ENCODE results near the gene SNX24. TPM values are rescaled to one million over a fixed set of nuclear protein-coding genes. Genes with fewer than 3 reads are reported as not detected.
A peak's percentile ranks its signal among the peaks of the same experiment; 100 is the strongest.

SNX24 gene
- polyA plus RNA-seq, 2 of the 4 experiments (the other 2 are of a cell fraction): 20.4 to 22.4 TPM

DNA sequence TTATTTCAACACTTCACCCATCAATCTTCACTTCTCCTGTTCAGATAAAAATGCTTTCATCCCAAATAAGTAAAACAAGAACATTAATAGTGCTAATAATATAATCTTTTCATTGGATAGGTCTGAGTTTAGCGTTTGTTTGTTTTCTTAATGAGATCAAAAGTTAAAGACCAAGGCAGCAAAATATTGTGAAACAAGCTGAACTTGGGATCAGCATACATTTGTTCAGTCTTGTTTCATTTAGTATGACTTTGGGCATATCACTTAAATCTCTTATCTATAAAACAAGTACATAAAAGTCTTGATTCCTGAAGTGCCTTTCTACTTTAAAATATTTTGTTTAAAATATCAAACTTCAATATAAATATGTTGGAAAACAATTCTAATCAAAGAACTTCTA, 13.4 kb upstream of the SNX24 start:
- FAIRE-seq (no peak), ATAC-seq (no peak), DNase-seq (ENCODE audit: low read depth in 1 of 2, low spot score in 1 of 2) (no peak)
- Histone ChIP-seq H3K9me3 (no peaks in the 10 kb centered on the region), H3K4me2 (no peak overlapping the region), H3K4me1 (no peaks in the 10 kb centered on the region), H3K27ac (no peak overlapping the region), H3K4me3 (no peak overlapping the region)
- 88% methylated on average over 1 of the region's 1 CpG for WGBS (ENCODE audit: missing lambda C conversion rate)
- TF ChIP-seq SREBF2 (IDR thresholded peaks at IDR 0.05) (no peak), TP53 (CRISPR knock-in tag; IDR thresholded peaks at IDR 0.05) (no peak), CHD4 (IDR thresholded peaks at IDR 0.05; ENCODE audit: borderline replicate concordance) (no peak), JUNB (IDR thresholded peaks at IDR 0.05) (no peak), CBX2 (IDR thresholded peaks at IDR 0.05; ENCODE audit: borderline replicate concordance, low read depth) (no peak), TFCP2L1 (CRISPR knock-in tag; IDR thresholded peaks at IDR 0.05) (no peak), CBX8 (IDR thresholded peaks at IDR 0.05) (no peak)
- TF ChIP-seq, protein P1, sequence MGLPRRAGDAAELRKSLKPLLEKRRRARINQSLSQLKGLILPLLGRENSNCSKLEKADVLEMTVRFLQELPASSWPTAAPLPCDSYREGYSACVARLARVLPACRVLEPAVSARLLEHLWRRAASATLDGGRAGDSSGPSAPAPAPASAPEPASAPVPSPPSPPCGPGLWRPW (IDR thresholded peaks at IDR 0.05): no peak
- TF ChIP-seq, protein P2, sequence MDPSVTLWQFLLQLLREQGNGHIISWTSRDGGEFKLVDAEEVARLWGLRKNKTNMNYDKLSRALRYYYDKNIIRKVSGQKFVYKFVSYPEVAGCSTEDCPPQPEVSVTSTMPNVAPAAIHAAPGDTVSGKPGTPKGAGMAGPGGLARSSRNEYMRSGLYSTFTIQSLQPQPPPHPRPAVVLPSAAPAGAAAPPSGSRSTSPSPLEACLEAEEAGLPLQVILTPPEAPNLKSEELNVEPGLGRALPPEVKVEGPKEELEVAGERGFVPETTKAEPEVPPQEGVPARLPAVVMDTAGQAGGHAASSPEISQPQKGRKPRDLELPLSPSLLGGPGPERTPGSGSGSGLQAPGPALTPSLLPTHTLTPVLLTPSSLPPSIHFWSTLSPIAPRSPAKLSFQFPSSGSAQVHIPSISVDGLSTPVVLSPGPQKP (IDR thresholded peaks at IDR 0.05; ENCODE audit: low read depth, low read length): no peak
- CTCF ChIA-PET: interaction anchor here (1.0 kb wide), 1 partner anchor 13 kb away, joined by 3 read pairs; no protein-coding TSS in a partner anchor
- POLR2A ChIA-PET: no interaction called here

DNA sequence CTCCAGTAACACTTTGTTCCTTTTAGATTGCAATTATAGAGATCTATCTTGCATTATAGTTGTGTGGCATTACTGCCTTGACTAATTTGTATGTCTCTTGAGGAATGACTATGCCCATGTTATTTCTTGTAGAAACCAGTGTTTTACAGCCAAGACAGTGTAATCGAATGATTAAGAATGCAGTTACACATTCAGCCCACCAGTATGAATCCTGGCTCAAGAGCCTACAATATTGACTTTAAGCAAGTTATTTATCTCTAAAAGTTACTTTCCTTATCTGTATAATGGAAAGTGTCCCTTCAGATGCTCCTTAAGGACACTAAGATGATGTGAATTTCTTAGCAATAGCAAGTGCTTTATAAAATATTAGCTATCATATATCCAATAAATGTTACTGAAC, 9.7 kb upstream of the SNX24 start:
- no peak for TF ChIP-seq EHMT2 (IDR thresholded peaks at IDR 0.05; ENCODE audit: low read depth)
- TF ChIP-seq ZNF302 (CRISPR knock-in tag; IDR thresholded peaks at IDR 0.05): no peak
- no peak for TF ChIP-seq SMC3 (IDR thresholded peaks at IDR 0.05)
- TF ChIP-seq, protein P3, sequence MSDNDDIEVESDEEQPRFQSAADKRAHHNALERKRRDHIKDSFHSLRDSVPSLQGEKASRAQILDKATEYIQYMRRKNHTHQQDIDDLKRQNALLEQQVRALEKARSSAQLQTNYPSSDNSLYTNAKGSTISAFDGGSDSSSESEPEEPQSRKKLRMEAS (IDR thresholded peaks at IDR 0.05): no peak
- TF ChIP-seq CBX2 (IDR thresholded peaks at IDR 0.05; ENCODE audit: borderline replicate concordance, low read depth): no peak
- TF ChIP-seq HEYL (CRISPR knock-in tag; IDR thresholded peaks at IDR 0.05): no peak
- TF ChIP-seq MYC (IDR thresholded peaks at IDR 0.05; ENCODE audit: borderline replicate concordance, low read length): no peak
- TF ChIP-seq, protein P4, sequence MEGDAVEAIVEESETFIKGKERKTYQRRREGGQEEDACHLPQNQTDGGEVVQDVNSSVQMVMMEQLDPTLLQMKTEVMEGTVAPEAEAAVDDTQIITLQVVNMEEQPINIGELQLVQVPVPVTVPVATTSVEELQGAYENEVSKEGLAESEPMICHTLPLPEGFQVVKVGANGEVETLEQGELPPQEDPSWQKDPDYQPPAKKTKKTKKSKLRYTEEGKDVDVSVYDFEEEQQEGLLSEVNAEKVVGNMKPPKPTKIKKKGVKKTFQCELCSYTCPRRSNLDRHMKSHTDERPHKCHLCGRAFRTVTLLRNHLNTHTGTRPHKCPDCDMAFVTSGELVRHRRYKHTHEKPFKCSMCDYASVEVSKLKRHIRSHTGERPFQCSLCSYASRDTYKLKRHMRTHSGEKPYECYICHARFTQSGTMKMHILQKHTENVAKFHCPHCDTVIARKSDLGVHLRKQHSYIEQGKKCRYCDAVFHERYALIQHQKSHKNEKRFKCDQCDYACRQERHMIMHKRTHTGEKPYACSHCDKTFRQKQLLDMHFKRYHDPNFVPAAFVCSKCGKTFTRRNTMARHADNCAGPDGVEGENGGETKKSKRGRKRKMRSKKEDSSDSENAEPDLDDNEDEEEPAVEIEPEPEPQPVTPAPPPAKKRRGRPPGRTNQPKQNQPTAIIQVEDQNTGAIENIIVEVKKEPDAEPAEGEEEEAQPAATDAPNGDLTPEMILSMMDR (IDR thresholded peaks at IDR 0.05): no peak
- TF ChIP-seq RFX5 (IDR thresholded peaks at IDR 0.05): no peak
- TF ChIP-seq, protein P5, sequence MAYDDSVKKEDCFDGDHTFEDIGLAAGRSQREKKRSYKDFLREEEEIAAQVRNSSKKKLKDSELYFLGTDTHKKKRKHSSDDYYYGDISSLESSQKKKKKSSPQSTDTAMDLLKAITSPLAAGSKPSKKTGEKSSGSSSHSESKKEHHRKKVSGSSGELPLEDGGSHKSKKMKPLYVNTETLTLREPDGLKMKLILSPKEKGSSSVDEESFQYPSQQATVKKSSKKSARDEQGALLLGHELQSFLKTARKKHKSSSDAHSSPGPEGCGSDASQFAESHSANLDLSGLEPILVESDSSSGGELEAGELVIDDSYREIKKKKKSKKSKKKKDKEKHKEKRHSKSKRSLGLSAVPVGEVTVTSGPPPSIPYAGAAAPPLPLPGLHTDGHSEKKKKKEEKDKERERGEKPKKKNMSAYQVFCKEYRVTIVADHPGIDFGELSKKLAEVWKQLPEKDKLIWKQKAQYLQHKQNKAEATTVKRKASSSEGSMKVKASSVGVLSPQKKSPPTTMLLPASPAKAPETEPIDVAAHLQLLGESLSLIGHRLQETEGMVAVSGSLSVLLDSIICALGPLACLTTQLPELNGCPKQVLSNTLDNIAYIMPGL (CRISPR knock-in tag; IDR thresholded peaks at IDR 0.05; ENCODE audit: borderline replicate concordance): no peak
- TF ChIP-seq MAZ (IDR thresholded peaks at IDR 0.05; ENCODE audit: borderline replicate concordance, low read depth, low read length): no peak
- no peak for TF ChIP-seq HOXA7 (CRISPR knock-in tag; IDR thresholded peaks at IDR 0.05)
- TF ChIP-seq NR3C1 (IDR thresholded peaks at IDR 0.05): no peak
- TF ChIP-seq, protein P6, sequence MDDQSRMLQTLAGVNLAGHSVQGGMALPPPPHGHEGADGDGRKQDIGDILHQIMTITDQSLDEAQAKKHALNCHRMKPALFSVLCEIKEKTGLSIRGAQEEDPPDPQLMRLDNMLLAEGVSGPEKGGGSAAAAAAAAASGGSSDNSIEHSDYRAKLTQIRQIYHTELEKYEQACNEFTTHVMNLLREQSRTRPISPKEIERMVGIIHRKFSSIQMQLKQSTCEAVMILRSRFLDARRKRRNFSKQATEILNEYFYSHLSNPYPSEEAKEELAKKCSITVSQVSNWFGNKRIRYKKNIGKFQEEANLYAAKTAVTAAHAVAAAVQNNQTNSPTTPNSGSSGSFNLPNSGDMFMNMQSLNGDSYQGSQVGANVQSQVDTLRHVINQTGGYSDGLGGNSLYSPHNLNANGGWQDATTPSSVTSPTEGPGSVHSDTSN (IDR thresholded peaks at IDR 0.05): no peak
- TF ChIP-seq, protein P7, sequence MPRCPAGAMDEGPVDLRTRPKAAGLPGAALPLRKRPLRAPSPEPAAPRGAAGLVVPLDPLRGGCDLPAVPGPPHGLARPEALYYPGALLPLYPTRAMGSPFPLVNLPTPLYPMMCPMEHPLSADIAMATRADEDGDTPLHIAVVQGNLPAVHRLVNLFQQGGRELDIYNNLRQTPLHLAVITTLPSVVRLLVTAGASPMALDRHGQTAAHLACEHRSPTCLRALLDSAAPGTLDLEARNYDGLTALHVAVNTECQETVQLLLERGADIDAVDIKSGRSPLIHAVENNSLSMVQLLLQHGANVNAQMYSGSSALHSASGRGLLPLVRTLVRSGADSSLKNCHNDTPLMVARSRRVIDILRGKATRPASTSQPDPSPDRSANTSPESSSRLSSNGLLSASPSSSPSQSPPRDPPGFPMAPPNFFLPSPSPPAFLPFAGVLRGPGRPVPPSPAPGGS (IDR thresholded peaks at IDR 0.05): no peak
- TF ChIP-seq, protein P8, sequence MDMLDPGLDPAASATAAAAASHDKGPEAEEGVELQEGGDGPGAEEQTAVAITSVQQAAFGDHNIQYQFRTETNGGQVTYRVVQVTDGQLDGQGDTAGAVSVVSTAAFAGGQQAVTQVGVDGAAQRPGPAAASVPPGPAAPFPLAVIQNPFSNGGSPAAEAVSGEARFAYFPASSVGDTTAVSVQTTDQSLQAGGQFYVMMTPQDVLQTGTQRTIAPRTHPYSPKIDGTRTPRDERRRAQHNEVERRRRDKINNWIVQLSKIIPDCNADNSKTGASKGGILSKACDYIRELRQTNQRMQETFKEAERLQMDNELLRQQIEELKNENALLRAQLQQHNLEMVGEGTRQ (IDR thresholded peaks at IDR 0.05): no peak
- ATAC-seq (peak in 1 of 2 experiments; percentile 56; a peak in 3 of 6 replicates), DNase-seq (ENCODE audit: low read depth in 1 of 2, low spot score in 1 of 2) (no peak), FAIRE-seq (no peak)
- 82% methylated on average over 1 of the region's 1 CpG for WGBS (ENCODE audit: missing lambda C conversion rate)
- ChIA-PET CTCF (no interaction called here), POLR2A (no interaction called here)
- no peak overlapping the region for H3K27ac ChIP-seq
- H3K9me3 ChIP-seq: no peaks in the 10 kb centered on the region
- H3K4me2 ChIP-seq: no peak overlapping the region
- no peak overlapping the region for H3K4me3 ChIP-seq
- no peaks in the 10 kb centered on the region for H3K4me1 ChIP-seq
